AG09319 (cell line): ENCODE measurements around the gene TRMT10C.

ENCODE experiments used
- DNase-seq: peaks from one replicate; pipeline ENCODE4 v3.0.0-alpha.2; 2010; ENCODE audit warnings: low read depth; ENCODE audit errors: extremely low read depth
- CTCF ChIP-seq: IDR thresholded peaks from 2 replicates; pipeline ENCODE4 v1.5.1; 2011; ENCODE audit warnings: low read depth, mild to moderate bottlenecking, inconsistent platforms, low read length, moderate library complexity

The TRMT10C gene

GRCh38 chr3:101556064-101556463 lies 5.6 kb upstream of the TRMT10C start:
- TF ChIP-seq CTCF = no peak
- no peak for DNase-seq

GRCh38 chr3:101567528-101568317 lies 6.1 kb downstream of the TRMT10C start:
- TF ChIP-seq CTCF = no peak
- DNase-seq = no peak

- TF ChIP-seq CTCF = no peak
- no peak for DNase-seq
Measured at GRCh38 chr3:101571028-101571895, 9.6 kb downstream of the TRMT10C start.

- peak; percentile 79 for TF ChIP-seq CTCF
- peak; percentile 97 for DNase-seq
Measured at GRCh38 chr3:101573449-101574387, 12.1 kb downstream of the TRMT10C start, which contains the start of gene PCNP. TSS of gene PCNP (plus strand) at chr3:101574180. CDS start at chr3:101574216, 36 bp downstream.

- DNase-seq = no peak
- no peak for TF ChIP-seq CTCF
Measured at GRCh38 chr3:101574388-101575112, 12.9 kb downstream of the TRMT10C start.

- DNase-seq = no peak
Measured at GRCh38 chr3:101577286-101577685, 15.6 kb downstream of the TRMT10C start.

More at GRCh38 chr3:101577286-101577685, 15.6 kb downstream of the TRMT10C start:
- TF ChIP-seq CTCF = no peak
